K562 (cell line): ENCODE measurements around the gene MANEAL. TPM values are rescaled to one million over a fixed set of nuclear protein-coding genes. Genes with fewer than 3 reads are reported as not detected.

Source experiments
- ATF7 ChIP-seq: fragments of 450-650 bp; IDR thresholded peaks from 2 replicates; pipeline ENCODE4 v1.7.1; 2014; ENCODE audit warnings: mild to moderate bottlenecking, moderate library complexity
- CXXC5 ChIP-seq: fragments of 250-450 bp; sonication (Bioruptor Pico); IDR thresholded peaks from 2 replicates; pipeline ENCODE4 v1.8.0; 2022; ENCODE audit warnings: inconsistent platforms, mild to moderate bottlenecking, moderate library complexity
- ETS1 ChIP-seq: conservative IDR thresholded peaks from 2 replicates; pipeline ENCODE4 v1.6.1; 2011; ENCODE audit warnings: low read depth, mild to moderate bottlenecking, low read length; ENCODE audit not compliant: control insufficient read depth
- MAX ChIP-seq: sonication (generic); formaldehyde crosslinking; IDR thresholded peaks from 2 replicates; pipeline ENCODE4 v1.9.0; 2022; ENCODE audit warnings: mild to moderate bottlenecking, missing genetic modification reagents
- MYC ChIP-seq, 2 experiments: fragments of 250-450 bp in 1 of 2; sonication (Bioruptor Pico) in 1 of 2; IDR thresholded peaks; 2 replicates each; pipeline versions ENCODE4 v1.5.1 to v1.6.1; 2012 to 2021; ENCODE audit warnings: low read depth in 2 of 2, borderline replicate concordance in 1 of 2, improper control_type of control experiment in 1 of 2, low read length in 1 of 2, mild to moderate bottlenecking in 1 of 2, moderate library complexity in 1 of 2
- NCOA4 ChIP-seq: fragments of 450-650 bp; IDR thresholded peaks from 2 replicates; pipeline ENCODE4 v1.6.1; 2018; ENCODE audit warnings: mild to moderate bottlenecking; ENCODE audit not compliant: partially characterized antibody
- NONO ChIP-seq, 2 experiments: fragments of 200-400 bp in 1 of 2; fragments of 450-650 bp in 1 of 2; formaldehyde crosslinking in 1 of 2; IDR thresholded peaks; 2 replicates each; pipeline ENCODE4 v1.6.1; 2017; ENCODE audit warnings: low read depth in 2 of 2, mild to moderate bottlenecking in 2 of 2, moderate library complexity in 2 of 2, low read length in 1 of 2
- RAD21 ChIP-seq, 2 experiments: fragments of 250-450 bp in 1 of 2; fragments of 450-650 bp in 1 of 2; sonication (Bioruptor Pico) in 1 of 2; formaldehyde crosslinking in 1 of 2; IDR thresholded peaks in 1 of 2; conservative IDR thresholded peaks in 1 of 2; 2 replicates each; pipeline versions ENCODE4 v1.4.0 to v1.8.0; 2020 to 2022; ENCODE audit warnings: mild to moderate bottlenecking in 2 of 2, moderate library complexity in 1 of 2
- RBFOX2 ChIP-seq: fragments of 200-400 bp; formaldehyde crosslinking; IDR thresholded peaks from 2 replicates; pipeline ENCODE4 v1.6.1; 2017; ENCODE audit warnings: low read depth, mild to moderate bottlenecking, low read length, moderate library complexity
- SAFB ChIP-seq: fragments of 200-400 bp; formaldehyde crosslinking; IDR thresholded peaks from 2 replicates; pipeline ENCODE4 v1.6.1; 2017; ENCODE audit warnings: low read depth, low read length, borderline replicate concordance
- ZNF3 ChIP-seq: fragments of 250-450 bp; sonication (Bioruptor Pico); IDR thresholded peaks from 2 replicates; pipeline ENCODE4 v1.5.0; 2021; ENCODE audit warnings: mild to moderate bottlenecking, moderate library complexity
- polyA plus RNA-seq, 8 experiments: library from polyadenylated mRNA; depleted of rRNA in 4 of 8; stranded (reverse) in 5 of 8; unstranded in 3 of 8; fragments of >200 nt; fragmentation: Nextera tagmentation in 2 of 8; fragmentation: Illumina TruSeq in 1 of 8; extraction: Ambion mirVana in 2 of 8; extraction: Trizol in 1 of 8; gene quantifications; 2 replicates each; pipeline versions ENCODE4 v1.2.1 to v1.2.3, GENCODE V29; 2011 to 2014; ENCODE audit warnings: inconsistent platforms in 1 of 8, missing spikeins in 1 of 8
- total RNA-seq, 7 experiments: library from RNA; depleted of rRNA in 6 of 7; stranded (reverse); fragments of >200 nt in 6 of 7; fragmentation: Illumina TruSeq in 2 of 7; extraction: Trizol in 2 of 7; gene quantifications; 2 replicates each; pipeline versions ENCODE4 v1.2.1 to v1.2.3, GENCODE V29; 2011 to 2021; ENCODE audit warnings: low replicate concordance in 1 of 7
- TF ChIP-seq, protein P1 (sequence below): fragments of 450-650 bp; IDR thresholded peaks from 2 replicates; pipeline ENCODE4 v1.6.1; 2016; ENCODE audit warnings: low read depth
- TF ChIP-seq, protein P2 (sequence below), 3 experiments: fragments of 200-800 bp in 1 of 3; sonication (Bioruptor generic) in 1 of 3; sonication (generic) in 1 of 3; formaldehyde crosslinking in 1 of 3; IDR thresholded peaks; 2 replicates each; pipeline versions ENCODE4 v1.6.1 to v1.8.0; 2016 to 2022; ENCODE audit warnings: mild to moderate bottlenecking in 2 of 3, missing compliant biosample characterization in 2 of 3, missing genetic modification characterization in 2 of 3, missing genetic modification reagents in 1 of 3

The MANEAL gene
- total and polyA plus RNA-seq, 9 of the 15 experiments (the other 6 are each of a cell fraction or from before 2014, with no cell fraction given) = 0.37 to 3.2 (median 1.2) TPM

GRCh38 chr1:37793773-37794371, at the start of gene MANEAL (continued):
- TF ChIP-seq ATF7 (peak; percentile 29; the same call in 1 of the 2 replicates), RBFOX2 (peak; percentile 52), NCOA4 (no peak), MAX (CRISPR knock-in tag) (peak; percentile 63), ZNF3 (CRISPR knock-in tag) (no peak), CXXC5 (CRISPR knock-in tag) (peak; percentile 83), ETS1 (0 out of 2 replicates have a peak, but pooled peaks have one; percentile 10), SAFB (0 out of 2 replicates have a peak, but pooled peaks have one; percentile 40), NONO (IDR thresholded peaks at IDR 0.05; ENCODE audit: low read depth in 2 of 2, low read length in 1 of 2) (peak in 1 of 2 experiments; percentile 71; a peak in 1 of 4 replicates), MYC (IDR thresholded peaks at IDR 0.05; ENCODE audit: low read depth, low read length) (peak; percentile 27; the same call in 1 of the 2 replicates), MYC (CRISPR knock-in tag; IDR thresholded peaks at IDR 0.05; ENCODE audit: borderline replicate concordance, low read depth) (no peak), RAD21 (CRISPR knock-in tag; conservative IDR thresholded peaks at IDR 0.05 in 1 of 2, IDR thresholded peaks at IDR 0.05 in 1 of 2) (0 out of 4 replicates have a peak, but pooled peaks of 1 of the 2 experiments have one; percentile 12)
- TF ChIP-seq, protein P1, sequence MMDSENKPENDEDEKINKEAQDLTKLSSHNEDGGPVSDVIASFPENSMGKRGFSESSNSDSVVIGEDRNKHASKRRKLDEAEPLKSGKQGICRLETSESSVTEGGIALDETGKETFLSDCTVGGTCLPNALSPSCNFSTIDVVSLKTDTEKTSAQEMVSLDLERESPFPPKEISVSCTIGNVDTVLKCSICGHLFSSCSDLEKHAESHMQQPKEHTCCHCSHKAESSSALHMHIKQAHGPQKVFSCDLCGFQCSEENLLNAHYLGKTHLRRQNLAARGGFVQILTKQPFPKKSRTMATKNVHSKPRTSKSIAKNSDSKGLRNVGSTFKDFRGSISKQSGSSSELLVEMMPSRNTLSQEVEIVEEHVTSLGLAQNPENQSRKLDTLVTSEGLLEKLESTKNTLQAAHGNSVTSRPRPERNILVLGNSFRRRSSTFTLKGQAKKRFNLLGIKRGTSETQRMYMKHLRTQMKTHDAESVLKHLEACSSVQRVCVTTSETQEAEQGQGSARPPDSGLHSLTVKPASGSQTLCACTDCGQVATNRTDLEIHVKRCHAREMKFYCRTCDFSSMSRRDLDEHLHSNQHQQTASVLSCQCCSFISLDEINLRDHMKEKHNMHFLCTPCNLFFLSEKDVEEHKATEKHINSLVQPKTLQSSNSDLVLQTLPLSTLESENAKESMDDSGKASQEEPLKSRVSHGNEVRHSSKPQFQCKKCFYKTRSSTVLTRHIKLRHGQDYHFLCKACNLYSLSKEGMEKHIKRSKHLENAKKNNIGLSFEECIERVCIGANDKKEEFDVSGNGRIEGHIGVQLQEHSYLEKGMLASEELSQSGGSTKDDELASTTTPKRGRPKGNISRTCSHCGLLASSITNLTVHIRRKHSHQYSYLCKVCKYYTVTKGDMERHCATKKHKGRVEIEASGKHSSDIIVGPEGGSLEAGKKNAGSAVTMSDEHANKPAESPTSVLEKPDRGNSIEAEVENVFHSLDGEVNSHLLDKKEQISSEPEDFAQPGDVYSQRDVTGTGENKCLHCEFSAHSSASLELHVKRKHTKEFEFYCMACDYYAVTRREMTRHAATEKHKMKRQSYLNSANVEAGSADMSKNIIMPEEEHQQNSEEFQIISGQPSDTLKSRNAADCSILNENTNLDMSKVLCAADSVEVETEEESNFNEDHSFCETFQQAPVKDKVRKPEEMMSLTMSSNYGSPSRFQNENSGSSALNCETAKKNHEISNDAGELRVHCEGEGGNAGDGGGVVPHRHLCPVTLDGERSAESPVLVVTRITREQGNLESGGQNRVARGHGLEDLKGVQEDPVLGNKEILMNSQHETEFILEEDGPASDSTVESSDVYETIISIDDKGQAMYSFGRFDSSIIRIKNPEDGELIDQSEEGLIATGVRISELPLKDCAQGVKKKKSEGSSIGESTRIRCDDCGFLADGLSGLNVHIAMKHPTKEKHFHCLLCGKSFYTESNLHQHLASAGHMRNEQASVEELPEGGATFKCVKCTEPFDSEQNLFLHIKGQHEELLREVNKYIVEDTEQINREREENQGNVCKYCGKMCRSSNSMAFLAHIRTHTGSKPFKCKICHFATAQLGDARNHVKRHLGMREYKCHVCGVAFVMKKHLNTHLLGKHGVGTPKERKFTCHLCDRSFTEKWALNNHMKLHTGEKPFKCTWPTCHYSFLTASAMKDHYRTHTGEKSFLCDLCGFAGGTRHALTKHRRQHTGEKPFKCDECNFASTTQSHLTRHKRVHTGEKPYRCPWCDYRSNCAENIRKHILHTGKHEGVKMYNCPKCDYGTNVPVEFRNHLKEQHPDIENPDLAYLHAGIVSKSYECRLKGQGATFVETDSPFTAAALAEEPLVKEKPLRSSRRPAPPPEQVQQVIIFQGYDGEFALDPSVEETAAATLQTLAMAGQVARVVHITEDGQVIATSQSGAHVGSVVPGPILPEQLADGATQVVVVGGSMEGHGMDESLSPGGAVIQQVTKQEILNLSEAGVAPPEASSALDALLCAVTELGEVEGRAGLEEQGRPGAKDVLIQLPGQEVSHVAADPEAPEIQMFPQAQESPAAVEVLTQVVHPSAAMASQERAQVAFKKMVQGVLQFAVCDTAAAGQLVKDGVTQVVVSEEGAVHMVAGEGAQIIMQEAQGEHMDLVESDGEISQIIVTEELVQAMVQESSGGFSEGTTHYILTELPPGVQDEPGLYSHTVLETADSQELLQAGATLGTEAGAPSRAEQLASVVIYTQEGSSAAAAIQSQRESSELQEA = no peak
- TF ChIP-seq, protein P2, sequence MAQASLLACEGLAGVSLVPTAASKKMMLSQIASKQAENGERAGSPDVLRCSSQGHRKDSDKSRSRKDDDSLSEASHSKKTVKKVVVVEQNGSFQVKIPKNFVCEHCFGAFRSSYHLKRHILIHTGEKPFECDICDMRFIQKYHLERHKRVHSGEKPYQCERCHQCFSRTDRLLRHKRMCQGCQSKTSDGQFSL (CRISPR knock-in tag; IDR thresholded peaks at IDR 0.05) = peak; percentile 59
- TF ChIP-seq, protein P2 (tag; IDR thresholded peaks at IDR 0.05) = no peak
